GM15510 (cell line): ENCODE measurements around the gene CITED4.

ENCODE experiments used
- POLR2A ChIP-seq: IDR thresholded peaks from 3 replicates; pipeline ENCODE4 v1.6.1; 2011; ENCODE audit warnings: borderline replicate concordance; ENCODE audit not compliant: insufficient read length; ENCODE audit errors: extremely low read depth

CITED4 gene

GRCh38 chr1:40868051-40868723 lies 6.0 kb upstream of the CITED4 start:
- no peak for TF ChIP-seq POLR2A

- TF ChIP-seq POLR2A: no peak
These were observed 749 bp downstream of the CITED4 start for GRCh38 chr1:40861224-40862003.

- TF ChIP-seq POLR2A: no peak
These were observed 1.4 kb downstream of the CITED4 start for GRCh38 chr1:40860706-40861223.

GRCh38 chr1:40858856-40859416 lies 3.2 kb downstream of the CITED4 start:
- TF ChIP-seq POLR2A: no peak

GRCh38 chr1:40857737-40858136 lies 4.4 kb downstream of the CITED4 start:
- no peak for TF ChIP-seq POLR2A

- no peak for TF ChIP-seq POLR2A
These were observed 5.4 kb downstream of the CITED4 start for GRCh38 chr1:40856656-40857302.

- no peak for TF ChIP-seq POLR2A
These were observed 6.0 kb downstream of the CITED4 start for GRCh38 chr1:40856116-40856515.

- no peak for TF ChIP-seq POLR2A
These were observed 6.7 kb downstream of the CITED4 start for GRCh38 chr1:40855513-40855912.

- no peak for TF ChIP-seq POLR2A
These were observed 8.3 kb downstream of the CITED4 start for GRCh38 chr1:40853885-40854170.

GRCh38 chr1:40853113-40853884 lies 8.9 kb downstream of the CITED4 start:
- no peak for TF ChIP-seq POLR2A

GRCh38 chr1:40851643-40852042 lies 10.5 kb downstream of the CITED4 start:
- no peak for TF ChIP-seq POLR2A

GRCh38 chr1:40849801-40850592 lies 12.2 kb downstream of the CITED4 start:
- no peak for TF ChIP-seq POLR2A

GRCh38 chr1:40848530-40849189 lies 13.5 kb downstream of the CITED4 start:
- TF ChIP-seq POLR2A: no peak
